ENCODE results near the gene SLC36A3.

DNA sequence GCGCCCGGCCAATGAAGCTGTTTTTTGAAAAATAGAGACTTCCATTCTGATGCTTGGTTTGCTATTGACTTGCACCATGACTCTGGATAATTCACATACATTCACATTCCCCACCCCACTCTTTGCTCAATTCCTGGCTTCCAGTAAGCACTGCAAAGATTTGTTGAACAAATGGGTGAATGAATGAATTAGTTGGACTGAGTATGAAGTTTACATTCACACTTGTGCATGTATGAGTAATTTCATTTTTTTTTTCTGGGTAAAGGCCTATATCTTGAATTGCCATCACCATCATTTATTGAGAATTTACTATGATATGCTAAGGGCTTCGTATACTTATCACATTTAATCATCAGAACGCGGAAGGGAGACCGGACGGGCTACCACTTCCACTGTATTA lies 65.9 kb downstream of the SLC36A3 start:
- TF ChIP-seq, protein P1, sequence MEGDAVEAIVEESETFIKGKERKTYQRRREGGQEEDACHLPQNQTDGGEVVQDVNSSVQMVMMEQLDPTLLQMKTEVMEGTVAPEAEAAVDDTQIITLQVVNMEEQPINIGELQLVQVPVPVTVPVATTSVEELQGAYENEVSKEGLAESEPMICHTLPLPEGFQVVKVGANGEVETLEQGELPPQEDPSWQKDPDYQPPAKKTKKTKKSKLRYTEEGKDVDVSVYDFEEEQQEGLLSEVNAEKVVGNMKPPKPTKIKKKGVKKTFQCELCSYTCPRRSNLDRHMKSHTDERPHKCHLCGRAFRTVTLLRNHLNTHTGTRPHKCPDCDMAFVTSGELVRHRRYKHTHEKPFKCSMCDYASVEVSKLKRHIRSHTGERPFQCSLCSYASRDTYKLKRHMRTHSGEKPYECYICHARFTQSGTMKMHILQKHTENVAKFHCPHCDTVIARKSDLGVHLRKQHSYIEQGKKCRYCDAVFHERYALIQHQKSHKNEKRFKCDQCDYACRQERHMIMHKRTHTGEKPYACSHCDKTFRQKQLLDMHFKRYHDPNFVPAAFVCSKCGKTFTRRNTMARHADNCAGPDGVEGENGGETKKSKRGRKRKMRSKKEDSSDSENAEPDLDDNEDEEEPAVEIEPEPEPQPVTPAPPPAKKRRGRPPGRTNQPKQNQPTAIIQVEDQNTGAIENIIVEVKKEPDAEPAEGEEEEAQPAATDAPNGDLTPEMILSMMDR (conservative IDR thresholded peaks at IDR 0.05; ENCODE audit: low read length), result no peak
- no peak for TF ChIP-seq EZH2phosphoT487 (IDR thresholded peaks at IDR 0.05; ENCODE audit: borderline replicate concordance, low read depth, low read length)

Data from OCI-LY7 (cell line).